GM12801 (cell line): ENCODE measurements around the gene GFY.

ENCODE experiments used
- TF ChIP-seq, protein P1 (sequence below): IDR thresholded peaks from one replicate; pipeline ENCODE4 v1.5.1; 2011; ENCODE audit warnings: control low read depth; ENCODE audit not compliant: insufficient read length; ENCODE audit errors: extremely low read depth

GFY gene

DNA sequence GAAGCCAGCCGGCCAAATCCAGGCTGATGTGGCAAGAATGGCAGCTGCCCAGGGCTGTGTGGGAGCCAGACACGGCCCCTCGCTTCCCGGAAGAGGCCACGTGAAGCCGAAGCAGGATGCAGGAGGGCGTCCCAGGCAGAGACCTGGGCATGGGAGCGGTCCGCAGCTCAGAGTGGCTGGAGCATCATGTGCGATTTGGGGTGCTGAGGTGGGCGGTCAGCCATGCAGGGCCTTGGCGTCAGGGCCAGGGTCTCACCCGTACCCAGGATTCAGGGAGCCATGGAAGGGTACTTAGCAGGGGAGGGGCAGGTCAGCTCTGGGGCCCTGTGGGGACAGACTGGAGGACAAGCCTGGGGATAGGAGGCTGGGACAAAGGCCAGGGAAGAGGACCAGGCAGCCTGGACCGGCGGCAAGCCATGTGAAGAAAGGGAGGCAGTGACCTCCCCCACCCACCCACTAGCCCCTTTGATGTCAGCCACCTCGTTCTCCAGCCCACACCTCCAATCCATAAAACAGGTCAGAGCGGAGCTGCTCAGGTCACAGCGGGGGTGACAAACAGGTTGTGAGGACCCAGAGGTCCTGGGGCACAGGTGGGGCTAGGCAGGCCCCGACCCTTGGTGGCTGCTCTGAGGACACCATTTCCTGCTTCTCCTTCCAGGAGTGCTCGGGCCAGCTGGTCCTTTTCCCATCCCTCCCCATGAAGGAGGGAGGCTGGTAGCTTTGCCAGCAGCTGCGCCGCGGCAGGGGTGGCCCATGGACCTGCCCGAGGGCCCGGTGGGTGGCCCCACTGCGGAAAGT, 34.9 kb upstream of the GFY start:
- TF ChIP-seq, protein P1, sequence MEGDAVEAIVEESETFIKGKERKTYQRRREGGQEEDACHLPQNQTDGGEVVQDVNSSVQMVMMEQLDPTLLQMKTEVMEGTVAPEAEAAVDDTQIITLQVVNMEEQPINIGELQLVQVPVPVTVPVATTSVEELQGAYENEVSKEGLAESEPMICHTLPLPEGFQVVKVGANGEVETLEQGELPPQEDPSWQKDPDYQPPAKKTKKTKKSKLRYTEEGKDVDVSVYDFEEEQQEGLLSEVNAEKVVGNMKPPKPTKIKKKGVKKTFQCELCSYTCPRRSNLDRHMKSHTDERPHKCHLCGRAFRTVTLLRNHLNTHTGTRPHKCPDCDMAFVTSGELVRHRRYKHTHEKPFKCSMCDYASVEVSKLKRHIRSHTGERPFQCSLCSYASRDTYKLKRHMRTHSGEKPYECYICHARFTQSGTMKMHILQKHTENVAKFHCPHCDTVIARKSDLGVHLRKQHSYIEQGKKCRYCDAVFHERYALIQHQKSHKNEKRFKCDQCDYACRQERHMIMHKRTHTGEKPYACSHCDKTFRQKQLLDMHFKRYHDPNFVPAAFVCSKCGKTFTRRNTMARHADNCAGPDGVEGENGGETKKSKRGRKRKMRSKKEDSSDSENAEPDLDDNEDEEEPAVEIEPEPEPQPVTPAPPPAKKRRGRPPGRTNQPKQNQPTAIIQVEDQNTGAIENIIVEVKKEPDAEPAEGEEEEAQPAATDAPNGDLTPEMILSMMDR: no peak

DNA sequence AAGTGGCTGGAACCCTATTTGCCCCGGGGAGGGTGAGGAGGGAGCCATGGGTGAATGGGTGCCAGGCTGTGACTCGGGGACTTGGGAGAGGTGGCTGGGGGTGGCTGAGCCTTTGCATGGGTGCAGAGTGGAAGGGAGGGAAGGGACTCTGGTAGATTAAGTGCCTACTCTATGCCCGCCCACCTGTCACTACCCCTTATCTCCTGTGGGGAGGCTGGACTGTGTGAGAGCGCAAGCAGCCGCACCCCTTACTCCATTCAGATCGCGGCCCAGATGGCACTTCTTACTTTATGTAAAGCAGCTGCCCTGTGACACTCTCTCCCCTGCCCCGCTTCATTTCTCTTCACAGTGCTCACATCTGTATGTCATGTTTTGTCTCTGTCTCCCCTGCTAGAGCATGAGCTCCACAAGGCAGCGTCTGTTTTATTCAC, 34.2 kb upstream of the GFY start:
- TF ChIP-seq, protein P1: no peak

DNA sequence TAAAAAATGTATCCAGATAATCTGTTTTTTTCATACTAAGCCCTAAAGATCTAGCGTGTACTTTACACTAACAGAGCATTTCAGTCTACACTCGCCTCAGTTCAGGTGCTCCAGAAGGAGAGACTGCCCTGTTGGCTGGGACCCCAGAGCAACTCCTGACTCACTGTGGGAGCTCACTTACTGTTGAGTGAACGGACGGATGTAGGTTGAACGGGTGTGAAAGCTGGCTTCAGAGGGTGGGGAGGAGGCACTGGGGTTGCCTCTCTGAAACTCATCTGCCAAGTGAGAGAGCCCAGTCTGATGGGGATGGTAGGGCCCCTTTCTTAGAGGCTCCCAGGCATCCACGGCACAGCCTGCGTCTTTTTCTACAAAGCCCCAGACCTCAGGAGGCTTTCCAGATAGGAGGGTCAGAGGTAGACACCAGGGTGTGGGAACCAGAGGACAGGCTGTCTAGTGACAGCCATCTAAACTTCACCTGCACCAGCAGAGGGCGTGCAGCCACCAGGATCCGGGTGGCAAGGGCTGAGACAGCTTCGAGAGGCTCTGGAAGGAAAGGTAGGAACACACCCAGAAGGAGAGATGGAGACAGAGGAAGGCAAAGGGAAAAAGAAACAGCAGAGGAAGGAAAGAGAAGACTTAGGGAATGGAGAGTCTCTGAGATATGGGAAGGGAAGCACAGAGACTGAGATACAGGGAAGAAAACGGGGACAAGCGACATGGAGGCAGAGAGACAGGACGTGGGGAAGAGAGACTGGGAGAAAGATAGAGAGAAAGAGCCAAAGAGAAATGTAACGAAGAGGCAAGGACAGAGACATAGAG, 33.4 kb upstream of the GFY start:
- TF ChIP-seq, protein P1: peak; percentile 54

DNA sequence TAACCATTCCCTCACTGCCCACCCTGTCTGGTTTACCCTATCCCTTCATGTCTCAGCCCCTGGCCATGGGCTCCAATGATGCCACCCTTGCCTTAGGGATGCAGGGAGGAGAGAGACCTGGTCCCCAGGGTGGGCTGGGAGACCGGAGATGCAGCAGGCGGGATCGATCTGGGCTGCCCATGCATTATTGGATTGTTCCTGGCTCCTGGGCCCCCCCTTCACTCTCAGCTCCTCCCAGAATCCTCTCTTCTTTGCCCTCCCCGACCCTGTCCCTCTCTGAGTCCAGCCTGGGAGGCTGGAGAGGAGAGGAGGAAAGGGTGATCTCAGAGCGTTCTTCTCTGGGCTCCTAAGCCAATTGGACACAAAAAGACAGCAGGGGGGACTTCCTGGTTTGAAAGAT, 31.3 kb upstream of the GFY start:
- TF ChIP-seq, protein P1: no peak

DNA sequence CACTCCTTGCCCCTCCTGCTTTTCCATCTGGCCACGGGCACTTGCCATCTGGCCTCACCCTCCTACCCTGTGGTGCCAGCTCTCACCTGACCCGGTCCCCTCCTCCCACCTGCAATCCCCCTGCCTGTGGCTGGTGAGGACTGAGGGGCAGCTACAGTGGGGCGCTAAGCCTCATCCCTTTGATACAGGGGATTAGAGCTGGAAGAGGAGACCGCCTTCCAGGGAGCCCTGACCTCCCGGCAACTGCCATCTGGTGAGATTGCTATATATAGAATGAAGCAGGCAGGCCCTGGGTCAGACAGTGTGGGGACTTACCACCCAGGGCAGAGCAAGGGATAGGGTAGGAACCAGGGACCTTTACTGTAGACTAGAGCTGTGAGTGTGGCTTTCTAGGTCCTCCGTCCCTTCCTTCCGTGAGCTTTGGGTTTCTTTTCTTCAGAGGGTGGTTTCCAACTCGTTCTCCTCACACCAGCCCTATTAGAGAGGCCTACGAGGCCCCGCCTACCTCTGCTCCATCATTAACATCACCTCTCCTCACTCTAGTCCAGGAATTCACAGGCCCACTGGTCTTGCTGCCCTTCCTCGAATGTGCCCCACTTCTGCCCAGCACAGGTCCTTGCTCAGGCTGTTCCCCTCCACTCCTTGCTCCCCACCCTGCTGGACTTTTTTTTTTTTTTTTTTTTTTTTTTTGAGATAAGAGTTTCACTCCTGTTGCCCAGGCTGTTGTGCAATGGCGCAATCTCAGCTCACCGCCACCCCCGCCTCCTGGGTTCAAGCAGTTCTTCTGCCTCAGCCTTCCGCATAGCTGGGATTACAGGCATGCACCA, 29.4 kb upstream of the GFY start:
- TF ChIP-seq, protein P1: no peak

DNA sequence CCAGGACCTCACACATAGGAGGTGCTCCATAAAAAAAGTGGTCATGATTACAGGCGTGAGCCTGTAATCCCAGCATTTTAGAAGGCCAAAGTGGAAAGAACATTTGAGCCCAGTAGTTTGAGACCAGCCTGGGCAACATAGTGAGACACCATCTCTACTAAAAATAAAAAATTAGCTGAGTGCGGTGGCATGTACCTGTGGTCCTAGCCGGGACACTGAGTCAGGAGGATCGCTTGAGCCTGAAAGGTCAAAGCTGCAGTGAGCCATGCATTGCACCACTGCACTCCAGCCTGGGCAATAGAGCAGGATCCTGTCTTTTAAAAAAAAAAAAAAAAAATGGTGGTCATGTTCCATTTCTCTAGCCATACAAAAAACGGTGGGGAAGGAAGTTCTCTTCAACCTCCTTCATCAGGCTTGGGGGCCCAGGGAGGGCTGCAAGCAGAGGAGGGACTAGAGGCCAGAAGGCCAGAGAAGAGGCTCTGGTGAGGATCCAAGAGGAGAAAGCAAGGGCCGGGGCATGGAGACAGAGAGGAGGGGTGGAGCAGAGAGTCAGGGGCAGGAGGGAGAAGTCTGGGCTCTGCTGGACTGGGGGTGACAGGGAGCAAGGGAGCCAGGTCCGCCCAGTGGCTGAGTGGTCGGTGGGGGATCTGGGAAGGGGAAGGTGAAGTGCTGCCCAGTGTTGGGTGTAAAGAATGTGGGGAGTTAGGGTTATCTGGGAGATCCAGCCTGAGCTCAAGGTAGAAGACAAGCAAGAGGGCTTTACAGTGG, 28.3 kb upstream of the GFY start:
- TF ChIP-seq, protein P1: no peak
